HFFc6 (cell line): ENCODE measurements around the gene SYT13. TPM values are rescaled to one million over a fixed set of nuclear protein-coding genes. Genes with fewer than 3 reads are reported as not detected.

Experiments
- DNase-seq: peaks from one replicate; pipeline ENCODE4 v3.0.0-alpha.2; 2018
- H3K27ac Mint-ChIP-seq: 2 replicates; pipeline ENCODE4 v1.8.0; 2020; ENCODE audit warnings: mild to moderate bottlenecking, mixed read lengths
- H3K27me3 Mint-ChIP-seq: 2 replicates; pipeline ENCODE4 v1.8.0; 2021; ENCODE audit warnings: mild to moderate bottlenecking, moderate library complexity, mixed read lengths; ENCODE audit not compliant: insufficient read depth
- H3K36me3 Mint-ChIP-seq: 2 replicates; pipeline ENCODE4 v1.8.0; 2021; ENCODE audit warnings: low read depth, mixed read lengths
- H3K4me1 Mint-ChIP-seq: 2 replicates; pipeline ENCODE4 v1.8.0; 2020; ENCODE audit warnings: low read depth, mixed read lengths
- H3K4me3 Mint-ChIP-seq: 2 replicates; pipeline ENCODE4 v1.8.0; 2020; ENCODE audit warnings: mild to moderate bottlenecking, moderate library complexity, mixed read lengths
- H3K9me3 Mint-ChIP-seq: 2 replicates; pipeline ENCODE4 v1.8.0; 2020; ENCODE audit warnings: mild to moderate bottlenecking, mixed read lengths
- CTCF ChIP-seq: fragments of 200-600 bp; sonication (generic); IDR thresholded peaks from 2 replicates; pipeline ENCODE4 v1.5.0; 2021; ENCODE audit warnings: antibody characterized with exemption, mild to moderate bottlenecking
- total RNA-seq, 6 experiments: library from RNA; stranded (reverse); fragmentation: NEBNext Ultra II Directional; extraction: Animal tissue kit (Norgen Biotek cat#: 25700); gene quantifications; 2 replicates in 1 of 6; 3 replicates in 5 of 6; pipeline ENCODE4 v1.2.3, GENCODE V29; 2021

The SYT13 gene
- total RNA-seq, 6 experiments from 2014 or later: not detected

GRCh38 chr11:45208135-45208534 lies 78.0 kb downstream of the SYT13 start:
- no peak for DNase-seq
- Mint-ChIP-seq H3K27me3 (peaks cover 6% of the 10 kb centered on the region), H3K27ac (no peak overlapping the region), H3K36me3 (no peaks in the 10 kb centered on the region; the same call in 1 of the 2 replicates), H3K9me3 (no peaks in the 10 kb centered on the region), H3K4me3 (no peak overlapping the region), H3K4me1 (peaks cover under 1% of the 10 kb centered on the region; the same call in 1 of the 2 replicates)
- no peak for TF ChIP-seq CTCF

- Mint-ChIP-seq H3K36me3 (no peaks in the 10 kb centered on the region; the same call in 1 of the 2 replicates), H3K4me3 (no peak overlapping the region), H3K4me1 (peaks cover 8% of the 10 kb centered on the region; the same call in 1 of the 2 replicates), H3K9me3 (no peaks in the 10 kb centered on the region), H3K27me3 (peaks cover 6% of the 10 kb centered on the region), H3K27ac (no peak overlapping the region)
- no peak for DNase-seq
- no peak for TF ChIP-seq CTCF
Observed at GRCh38 chr11:45205978-45206377, 80.2 kb downstream of the SYT13 start.

GRCh38 chr11:45204761-45205160 lies 81.4 kb downstream of the SYT13 start:
- Mint-ChIP-seq H3K4me3 (no peak overlapping the region), H3K4me1 (peaks cover 8% of the 10 kb centered on the region; the same call in 1 of the 2 replicates), H3K27me3 (peaks cover under 1% of the 10 kb centered on the region), H3K36me3 (no peaks in the 10 kb centered on the region; the same call in 1 of the 2 replicates), H3K27ac (no peak overlapping the region), H3K9me3 (no peaks in the 10 kb centered on the region)
- no peak for TF ChIP-seq CTCF
- no peak for DNase-seq

GRCh38 chr11:45193695-45194094 lies 92.4 kb downstream of the SYT13 start:
- no peaks in the 10 kb centered on the region for H3K9me3 Mint-ChIP-seq
- H3K4me1 Mint-ChIP-seq: no peaks in the 10 kb centered on the region
- no peak overlapping the region for H3K4me3 Mint-ChIP-seq
- TF ChIP-seq CTCF: no peak
- no peak overlapping the region for H3K27ac Mint-ChIP-seq
- H3K36me3 Mint-ChIP-seq: no peaks in the 10 kb centered on the region
- peaks cover 4% of the 10 kb centered on the region; the same call in 1 of the 2 replicates for H3K27me3 Mint-ChIP-seq
- no peak for DNase-seq

Other genes with a start within 250 kb of the SYT13 start
- 1 to 10 TPM; 2.0 to 5.6 (median 2.7) TPM for gene PRDM11, start 139.7 kb downstream of the SYT13 start, total RNA-seq